GM12872 (cell line): ENCODE data around the gene RNF187.

Experiments used
- CTCF ChIP-seq: IDR thresholded peaks from 3 replicates; pipeline ENCODE4 v1.5.1; 2011; ENCODE audit warnings: low read depth, mild to moderate bottlenecking, low read length, moderate library complexity; ENCODE audit not compliant: insufficient read depth

RNF187 gene

GRCh38 chr1:228515200-228515834 is 28.1 kb downstream of the RNF187 start:
- TF ChIP-seq CTCF, result peak; percentile 62

- TF ChIP-seq CTCF, result no peak
Measured at GRCh38 chr1:228517655-228518054, 30.5 kb downstream of the RNF187 start.

GRCh38 chr1:228527596-228527995 is 40.4 kb downstream of the RNF187 start:
- no peak for TF ChIP-seq CTCF

GRCh38 chr1:228528612-228529011 is 41.4 kb downstream of the RNF187 start:
- TF ChIP-seq CTCF, result no peak

GRCh38 chr1:228530086-228530758 is 43.0 kb downstream of the RNF187 start:
- no peak for TF ChIP-seq CTCF

- no peak for TF ChIP-seq CTCF
Measured at GRCh38 chr1:228530951-228531731, 44.0 kb downstream of the RNF187 start.

GRCh38 chr1:228538831-228539230 is 51.6 kb downstream of the RNF187 start:
- TF ChIP-seq CTCF, result no peak
